ENCODE results near the gene MAMSTR.

DNA sequence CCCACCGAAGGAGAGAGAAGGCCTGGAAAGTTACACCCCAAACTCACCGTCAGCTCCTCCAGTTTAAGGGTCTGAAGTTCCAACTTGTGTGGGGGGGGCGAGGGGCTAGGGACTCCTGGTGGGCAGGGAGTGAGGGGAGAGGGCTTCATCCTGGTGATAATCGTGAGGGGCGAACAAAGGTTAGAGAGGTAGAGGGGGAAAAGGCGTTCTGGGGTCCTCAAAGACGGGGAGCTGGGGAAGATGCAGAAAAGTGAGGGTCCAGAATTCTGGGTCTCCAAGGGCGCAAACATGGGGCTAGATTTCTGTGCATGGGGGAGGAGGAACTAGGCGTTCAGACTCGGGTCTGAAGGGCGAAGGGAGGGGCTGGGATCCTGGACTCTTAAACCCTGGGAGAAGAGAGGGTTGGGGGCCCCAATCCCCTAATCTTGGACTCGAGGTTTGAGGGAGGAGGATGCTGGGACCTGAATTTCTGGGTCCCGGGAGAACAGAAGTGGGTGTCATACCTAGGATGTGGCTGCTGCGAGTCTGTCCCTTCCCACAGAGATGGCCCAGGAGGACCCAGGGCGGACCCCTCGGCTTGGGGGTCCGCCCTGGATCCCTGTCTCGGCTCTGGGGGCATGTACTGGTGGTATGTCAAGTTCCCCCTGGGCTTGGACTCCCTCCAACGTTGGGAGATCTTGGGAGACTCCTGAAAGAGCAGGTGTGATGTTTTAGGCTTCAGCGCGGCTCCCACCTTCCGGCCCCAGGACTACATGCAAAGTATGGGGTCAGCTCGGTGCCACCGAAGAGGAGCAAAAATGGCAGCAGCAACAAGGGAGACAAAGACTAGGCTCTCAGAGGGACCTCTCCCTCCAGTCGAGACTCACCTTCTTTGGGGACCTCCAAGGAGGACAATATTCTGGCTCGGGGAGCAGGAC is 4.5 kb downstream of the MAMSTR start:
- TF ChIP-seq EZH2 (IDR thresholded peaks at IDR 0.05; ENCODE audit: low read length) = no peak
- TF ChIP-seq, protein P1, sequence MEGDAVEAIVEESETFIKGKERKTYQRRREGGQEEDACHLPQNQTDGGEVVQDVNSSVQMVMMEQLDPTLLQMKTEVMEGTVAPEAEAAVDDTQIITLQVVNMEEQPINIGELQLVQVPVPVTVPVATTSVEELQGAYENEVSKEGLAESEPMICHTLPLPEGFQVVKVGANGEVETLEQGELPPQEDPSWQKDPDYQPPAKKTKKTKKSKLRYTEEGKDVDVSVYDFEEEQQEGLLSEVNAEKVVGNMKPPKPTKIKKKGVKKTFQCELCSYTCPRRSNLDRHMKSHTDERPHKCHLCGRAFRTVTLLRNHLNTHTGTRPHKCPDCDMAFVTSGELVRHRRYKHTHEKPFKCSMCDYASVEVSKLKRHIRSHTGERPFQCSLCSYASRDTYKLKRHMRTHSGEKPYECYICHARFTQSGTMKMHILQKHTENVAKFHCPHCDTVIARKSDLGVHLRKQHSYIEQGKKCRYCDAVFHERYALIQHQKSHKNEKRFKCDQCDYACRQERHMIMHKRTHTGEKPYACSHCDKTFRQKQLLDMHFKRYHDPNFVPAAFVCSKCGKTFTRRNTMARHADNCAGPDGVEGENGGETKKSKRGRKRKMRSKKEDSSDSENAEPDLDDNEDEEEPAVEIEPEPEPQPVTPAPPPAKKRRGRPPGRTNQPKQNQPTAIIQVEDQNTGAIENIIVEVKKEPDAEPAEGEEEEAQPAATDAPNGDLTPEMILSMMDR (optimal IDR thresholded peaks at IDR 0.05 in 1 of 3, IDR thresholded peaks at IDR 0.05 in 1 of 3, conservative IDR thresholded peaks at IDR 0.05 in 1 of 3; ENCODE audit: extremely low read depth in 1 of 3, insufficient read depth in 2 of 3, low read length in 3 of 3) = no peak
